GM18867 (cell line): ENCODE measurements around the gene RNF150.
"Not testable (repeated sequence)": the region's sequence is repeated elsewhere in the genome, so short reads cannot be mapped to it uniquely, and the experiment has no call there.

Experiments
- ATAC-seq: cut with Tn5 transposase; IDR thresholded peaks from one replicate; pipeline ENCODE4 v1.9.1; 2021; ENCODE audit warnings: mild to moderate bottlenecking, moderate library complexity; ENCODE audit not compliant: unreplicated experiment

The RNF150 gene

DNA sequence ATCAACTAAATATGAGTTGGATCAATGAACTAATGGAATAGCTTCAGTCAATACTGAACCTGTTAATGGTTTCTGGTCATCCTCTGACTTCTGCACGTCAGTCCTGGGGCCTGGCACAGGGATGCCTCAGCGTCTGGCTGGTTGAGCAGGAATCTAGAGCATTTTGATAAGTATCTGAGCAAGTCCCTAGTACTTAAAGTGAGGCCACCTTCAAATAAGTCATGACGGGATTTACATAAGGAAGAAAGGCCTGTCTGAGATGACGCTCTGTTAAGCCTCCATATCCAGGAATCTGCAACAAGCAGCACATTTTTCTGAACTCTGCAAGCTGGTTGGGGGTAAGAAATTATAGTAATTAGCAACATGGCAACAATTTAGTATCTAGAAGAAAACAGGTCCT, 293.9 kb downstream of the RNF150 start:
- ATAC-seq, result no peak

DNA sequence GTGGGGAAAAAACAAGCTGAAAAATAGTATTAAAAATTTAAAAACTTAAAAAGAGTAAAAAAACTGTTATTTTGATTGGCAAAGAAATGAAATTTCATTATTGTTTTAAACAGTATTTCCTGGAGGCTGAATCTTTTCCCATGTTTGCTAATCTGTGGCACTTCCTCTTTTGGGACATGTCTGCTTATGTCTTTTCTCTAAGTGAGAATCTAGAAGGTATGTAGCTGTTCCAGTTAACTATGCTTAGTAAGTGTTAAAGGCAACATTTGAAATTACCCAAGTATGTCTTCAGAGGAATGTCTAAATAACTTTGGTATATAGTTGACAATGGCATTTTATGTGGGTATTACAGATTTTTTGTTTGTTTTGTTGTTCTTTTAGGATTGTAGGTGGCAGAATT, 295.5 kb downstream of the RNF150 start:
- no peak for ATAC-seq

DNA sequence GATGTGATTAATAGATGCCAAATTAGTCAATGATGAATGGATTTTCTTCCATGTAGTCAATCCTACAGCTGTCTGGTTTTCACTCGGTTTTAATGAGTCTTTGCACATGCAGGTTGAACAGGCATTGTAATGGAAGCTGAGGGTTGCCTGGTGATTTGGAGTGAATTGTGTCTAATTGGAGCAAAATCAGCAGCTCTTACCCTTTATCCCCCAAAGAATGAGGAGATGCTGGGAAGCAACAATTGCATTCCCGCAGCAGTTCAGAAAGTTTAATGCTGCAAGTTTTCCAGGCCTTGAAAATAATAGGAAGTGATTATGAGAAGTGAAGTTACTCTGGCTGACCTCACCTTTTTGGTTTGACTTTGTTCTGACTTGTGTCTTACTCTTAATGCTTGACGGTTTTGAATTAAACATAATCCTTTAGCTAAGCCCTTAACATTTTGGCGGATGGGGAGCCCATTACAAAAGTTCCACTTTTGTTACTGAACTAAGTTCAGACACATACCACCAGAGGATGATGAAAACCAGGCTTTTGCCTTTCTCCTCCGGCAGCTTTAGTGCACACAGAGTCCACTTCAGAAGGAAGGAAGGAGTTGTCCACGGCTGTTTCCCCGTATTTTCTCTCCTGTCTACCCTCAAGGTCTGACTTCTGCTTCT, 298.3 kb downstream of the RNF150 start:
- no peak for ATAC-seq

DNA sequence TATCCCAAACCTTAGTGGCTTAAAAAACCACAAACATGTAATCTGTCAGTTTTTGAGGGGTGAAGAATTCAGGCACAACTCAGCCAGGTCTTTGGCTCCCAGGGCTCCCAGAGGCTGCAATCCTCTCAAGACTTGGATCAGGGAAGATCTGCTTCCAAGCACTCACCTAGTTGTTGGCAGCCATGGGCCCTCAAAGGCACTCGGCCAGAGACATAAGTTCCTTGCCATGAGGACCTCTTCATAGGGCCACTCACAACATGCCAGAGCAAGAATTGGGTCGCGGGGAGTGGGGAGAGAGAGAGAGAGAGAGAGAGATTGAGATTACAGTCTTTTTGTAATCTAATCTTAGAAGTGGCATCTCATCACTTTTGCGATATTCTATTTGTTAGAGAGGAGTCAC, 300.0 kb downstream of the RNF150 start:
- ATAC-seq, result no peak

DNA sequence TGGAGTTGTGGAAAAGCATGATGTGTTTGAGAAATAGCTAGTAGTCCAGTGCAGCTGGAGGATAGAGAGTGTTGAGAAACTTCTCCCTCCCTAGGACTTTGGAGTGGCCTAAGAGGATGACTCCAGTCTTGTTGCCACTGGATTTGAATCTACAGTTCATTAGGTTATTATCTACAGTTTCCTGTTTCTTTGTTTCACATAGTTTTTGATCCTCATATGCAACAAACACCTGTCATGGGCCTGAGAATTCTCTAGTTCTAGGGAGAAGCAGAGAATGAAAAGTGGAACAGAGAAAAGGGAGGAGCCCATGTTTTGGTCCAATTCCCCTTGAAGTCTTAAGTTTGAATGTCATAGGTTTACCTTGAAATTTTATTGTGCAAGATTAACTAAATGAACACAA, 303.4 kb downstream of the RNF150 start:
- ATAC-seq, result peak; percentile 92

DNA sequence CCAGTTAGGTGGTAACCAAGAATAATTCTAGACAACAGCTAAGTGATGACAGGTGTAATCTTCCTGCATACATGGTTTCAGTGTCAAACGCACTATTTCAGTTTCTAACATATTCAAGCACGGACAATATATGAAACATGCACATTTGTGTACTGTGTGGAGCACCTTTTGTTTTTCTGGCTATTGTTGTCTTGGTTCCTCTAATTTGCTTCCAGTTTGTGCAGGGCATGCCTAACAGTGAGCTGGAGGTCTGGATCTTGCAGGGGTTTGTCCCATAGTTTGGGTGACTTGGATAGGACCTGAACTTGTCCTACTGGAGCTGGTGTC, 306.6 kb downstream of the RNF150 start:
- no peak for ATAC-seq

DNA sequence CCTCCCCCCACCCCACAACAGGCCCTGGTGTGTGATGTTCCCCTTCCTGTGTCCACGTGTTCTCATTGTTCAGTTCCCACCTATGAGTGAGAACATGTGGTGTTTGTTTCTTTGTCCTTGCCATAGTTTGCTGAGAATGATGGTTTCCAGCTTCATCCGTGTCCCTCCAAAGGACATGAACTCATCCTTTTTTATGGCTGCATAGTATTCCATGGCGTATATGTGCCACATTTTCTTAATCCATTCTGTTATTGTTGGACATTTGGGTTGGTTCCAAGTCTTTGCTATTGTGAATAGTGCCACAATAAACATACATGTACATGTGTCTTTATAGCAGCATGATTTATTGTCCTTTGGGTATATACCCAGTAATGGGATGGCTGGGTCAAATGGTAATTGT, 312.7 kb downstream of the RNF150 start:
- not testable (repeated sequence) for ATAC-seq

DNA sequence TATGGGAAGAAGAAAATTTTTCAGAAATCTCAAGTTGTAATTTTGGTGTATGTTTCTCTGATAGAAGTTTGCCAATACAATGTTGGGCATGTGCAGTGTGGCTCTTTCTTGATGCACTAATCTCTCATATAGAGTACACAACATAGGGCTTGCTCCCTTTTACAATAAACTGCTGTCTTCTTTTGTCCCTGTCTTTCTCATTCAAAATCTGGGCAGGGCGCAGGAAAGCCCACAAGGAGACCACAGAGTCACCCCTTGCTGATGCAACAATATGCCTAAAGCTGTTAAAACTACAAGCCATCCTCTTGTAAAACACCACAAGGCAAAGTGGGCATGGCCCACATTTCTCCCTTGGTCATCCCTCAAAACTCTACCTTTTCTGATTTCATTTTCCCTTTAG, 313.7 kb downstream of the RNF150 start:
- no peak for ATAC-seq

DNA sequence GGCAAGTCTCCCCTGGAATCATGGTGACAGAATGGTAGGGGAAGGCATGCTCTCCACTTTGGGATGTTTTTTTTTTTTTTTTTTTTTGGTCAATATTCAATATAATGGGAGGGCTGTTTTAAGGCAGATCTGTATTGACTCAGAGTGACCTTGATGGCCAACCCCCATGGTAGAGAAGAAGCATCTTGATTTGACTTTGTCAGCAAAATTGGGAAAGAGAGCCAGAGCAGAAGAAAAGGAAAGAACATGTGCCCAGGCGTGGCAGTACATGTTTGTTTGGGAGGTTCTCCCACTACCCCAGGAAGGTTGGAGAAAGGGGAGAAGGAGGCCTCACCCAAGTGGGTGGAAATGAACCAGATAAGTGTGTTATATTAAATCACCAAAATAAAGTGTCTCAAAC, 314.8 kb downstream of the RNF150 start:
- no peak for ATAC-seq

DNA sequence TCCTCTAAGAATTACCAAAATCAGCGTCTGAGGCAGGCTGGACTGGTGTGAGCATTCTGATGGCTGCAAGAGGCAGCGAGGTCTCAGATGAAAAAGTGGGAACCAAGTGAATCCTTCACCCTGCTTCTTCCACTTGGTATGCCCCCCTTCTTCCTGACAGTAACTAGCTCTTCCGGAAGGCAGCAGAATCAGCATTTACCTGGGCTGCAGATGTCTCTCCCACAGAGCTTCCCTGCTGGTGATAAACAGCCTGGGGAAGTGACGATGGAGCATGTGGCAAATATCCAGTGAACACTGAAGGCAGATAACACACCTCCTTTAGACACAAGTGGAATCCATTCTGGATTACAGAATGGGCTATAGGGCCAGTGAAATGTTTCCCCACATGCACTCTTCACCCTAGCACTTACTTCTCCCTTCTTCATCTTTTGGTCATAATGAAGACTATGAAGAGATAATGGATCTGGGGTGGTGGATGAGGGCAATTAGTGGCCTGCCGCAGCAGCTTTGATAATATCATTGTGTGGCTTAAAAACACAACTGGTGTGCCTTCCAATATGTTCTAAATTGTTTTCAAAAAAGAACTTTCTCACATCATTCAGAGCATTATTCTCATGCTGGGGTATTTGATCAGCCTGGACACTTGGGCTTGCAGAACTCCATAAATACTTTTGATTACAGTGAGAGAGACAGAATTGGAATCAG, 316.3 kb downstream of the RNF150 start:
- no peak for ATAC-seq

DNA sequence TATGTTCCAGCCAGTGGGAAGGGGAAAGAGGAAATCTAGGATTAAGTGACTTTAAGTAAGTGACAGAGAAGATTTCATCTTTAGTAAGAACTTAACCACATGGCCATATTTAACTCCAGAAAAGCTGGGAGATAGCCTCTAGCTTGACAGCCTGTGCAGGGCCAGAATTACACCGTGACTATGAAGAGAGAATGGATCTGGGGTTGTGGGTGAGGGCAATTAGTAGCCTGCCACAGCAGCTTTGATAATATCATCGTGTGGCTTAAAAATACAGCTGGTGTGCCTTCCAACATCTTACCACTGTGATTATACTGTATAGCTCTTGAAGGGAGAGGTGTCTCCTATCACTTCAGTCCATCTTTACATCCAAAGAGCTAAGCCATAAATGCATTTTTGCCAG, 319.5 kb downstream of the RNF150 start:
- no peak for ATAC-seq

DNA sequence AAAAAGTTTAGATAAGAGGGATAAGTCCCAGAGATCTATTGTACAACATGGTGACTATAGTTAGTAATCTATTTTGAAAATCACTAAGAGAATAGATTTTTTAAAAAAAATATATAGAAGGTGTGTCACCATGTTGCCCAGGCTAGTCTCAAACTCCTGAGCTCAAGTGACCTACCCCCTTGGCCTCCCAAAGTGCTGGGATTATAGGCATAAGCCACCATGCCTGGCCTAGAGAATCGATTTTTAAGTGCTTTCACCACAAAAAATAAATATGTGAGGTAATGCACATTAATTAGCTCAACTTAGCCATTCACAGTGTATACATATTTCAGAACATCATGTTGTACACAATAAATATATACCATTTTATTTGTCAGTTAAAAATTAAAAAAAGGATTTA, 320.4 kb downstream of the RNF150 start:
- ATAC-seq, result no peak

DNA sequence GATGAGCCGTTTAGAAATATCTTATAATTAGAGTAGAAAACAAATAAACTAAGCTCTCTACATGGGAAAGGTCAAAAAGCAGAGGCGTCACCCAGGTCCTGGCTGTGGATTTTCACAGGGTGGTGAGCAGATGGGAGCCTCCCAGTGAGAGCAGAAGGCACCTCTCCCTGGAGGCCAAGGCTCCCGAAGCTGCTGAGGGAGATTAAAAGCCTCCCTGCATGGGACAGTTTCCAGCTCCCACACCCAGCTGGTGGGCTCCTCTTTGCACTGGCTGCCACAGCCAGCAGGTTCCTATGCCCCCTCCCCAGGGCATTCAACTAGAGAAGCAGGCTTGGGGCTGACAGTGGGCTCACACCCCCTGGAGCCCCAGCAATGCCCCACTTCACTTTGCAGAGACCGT, 321.8 kb downstream of the RNF150 start:
- no peak for ATAC-seq

DNA sequence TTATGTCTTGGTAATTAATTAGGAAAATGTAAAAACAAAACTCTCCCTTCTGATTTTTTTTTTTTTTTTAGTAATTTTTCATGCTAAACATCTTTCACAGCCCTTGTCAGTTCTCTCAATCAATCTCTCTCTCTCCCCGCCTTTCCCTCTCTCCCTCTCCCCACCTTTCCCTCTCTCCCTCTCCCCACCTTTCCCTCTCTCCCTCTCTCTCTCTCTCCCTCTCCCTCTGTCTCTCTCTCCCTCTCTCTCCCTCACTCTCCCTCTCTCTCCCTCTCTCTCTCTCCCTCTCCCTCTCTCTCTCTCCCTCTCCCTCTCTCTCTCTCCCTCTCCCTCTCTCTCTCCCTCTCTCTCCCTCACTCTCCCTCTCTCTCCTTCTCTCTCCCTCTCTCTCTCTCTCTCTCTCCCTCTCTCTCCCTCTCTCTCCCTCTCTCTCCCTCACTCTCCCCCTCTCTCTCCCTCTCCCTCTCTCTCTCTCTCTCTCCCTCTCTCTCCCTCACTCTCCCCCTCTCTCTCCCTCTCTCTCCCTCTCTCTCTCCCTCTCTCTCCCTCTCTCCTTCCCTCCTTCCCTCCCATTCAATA, 322.6 kb downstream of the RNF150 start:
- ATAC-seq, result not testable (repeated sequence)
